Mesenchymal stem cell (in vitro differentiated cells and primary cell): ENCODE data around the gene C6orf15.

ENCODE experiments used
- DNase-seq: peaks from one replicate; pipeline ENCODE4 v3.0.0-alpha.2; 2013
- H2AFZ ChIP-seq: one replicate; pipeline ENCODE4 v1.6.1; 2013; ENCODE audit warnings: low read depth, mild to moderate bottlenecking, control low read depth, inconsistent platforms, low read length, moderate library complexity
- H2AK5ac ChIP-seq: 2 replicates; pipeline ENCODE4 v1.6.1; 2013; ENCODE audit warnings: low read length, moderate library complexity, mild to moderate bottlenecking, inconsistent platforms; ENCODE audit not compliant: severe bottlenecking
- H2BK120ac ChIP-seq: one replicate; pipeline ENCODE4 v1.6.1; 2013; ENCODE audit warnings: low read depth, mild to moderate bottlenecking, inconsistent platforms, low read length, moderate library complexity
- H2BK12ac ChIP-seq, 2 experiments: one replicate each; pipeline ENCODE4 v1.6.1; 2013; ENCODE audit warnings: inconsistent platforms in 2 of 2, low read length in 2 of 2, mild to moderate bottlenecking in 2 of 2, moderate library complexity in 2 of 2, control low read depth in 1 of 2
- H2BK15ac ChIP-seq: one replicate; pipeline ENCODE4 v1.6.1; 2013; ENCODE audit warnings: mild to moderate bottlenecking, low read depth, inconsistent platforms; ENCODE audit not compliant: poor library complexity, severe bottlenecking
- H2BK5ac ChIP-seq: 2 replicates; pipeline ENCODE4 v1.6.1; 2013; ENCODE audit warnings: low read depth, mild to moderate bottlenecking, low read length, control low read depth, inconsistent platforms; ENCODE audit not compliant: poor library complexity, severe bottlenecking
- H3K14ac ChIP-seq, 2 experiments: one replicate each; pipeline ENCODE4 v1.6.1; 2013; ENCODE audit warnings: inconsistent platforms in 2 of 2, low read length in 2 of 2, control low read depth in 1 of 2, mild to moderate bottlenecking in 1 of 2, moderate library complexity in 1 of 2
- H3K18ac ChIP-seq, 2 experiments: one replicate each; pipeline ENCODE4 v1.6.1; 2013; ENCODE audit warnings: inconsistent platforms in 2 of 2, low read length in 2 of 2, control low read depth in 1 of 2, low read depth in 1 of 2, mild to moderate bottlenecking in 1 of 2
- H3K23ac ChIP-seq, 2 experiments: one replicate each; pipeline ENCODE4 v1.6.1; 2013; ENCODE audit warnings: inconsistent platforms in 2 of 2, low read length in 2 of 2, mild to moderate bottlenecking in 2 of 2, moderate library complexity in 2 of 2, control low read depth in 1 of 2
- H3K27ac ChIP-seq: 2 replicates; pipeline ENCODE4 v1.5.1; 2013; ENCODE audit warnings: mild to moderate bottlenecking, moderate library complexity, low read length, control low read depth, inconsistent platforms; ENCODE audit not compliant: poor library complexity, severe bottlenecking
- H3K27me3 ChIP-seq, 2 experiments: 2 replicates each; pipeline versions ENCODE4 v1.6.1 to v1.7.0; 2013; ENCODE audit warnings: low read length in 2 of 2, mild to moderate bottlenecking in 2 of 2, moderate library complexity in 2 of 2, control low read depth in 1 of 2, inconsistent platforms in 1 of 2; ENCODE audit not compliant: control insufficient read depth in 1 of 2, insufficient read depth in 1 of 2
- H3K36me3 ChIP-seq, 2 experiments: 2 replicates each; pipeline versions ENCODE4 v1.6.1 to v1.7.0; 2013; ENCODE audit warnings: low read length in 2 of 2, control low read depth in 1 of 2, inconsistent platforms in 1 of 2, low read depth in 1 of 2, mild to moderate bottlenecking in 1 of 2; ENCODE audit not compliant: insufficient read depth in 2 of 2, control insufficient read depth in 1 of 2
- H3K4ac ChIP-seq, 2 experiments: one replicate each; pipeline ENCODE4 v1.6.1; 2013; ENCODE audit warnings: inconsistent platforms in 2 of 2, low read length in 2 of 2, mild to moderate bottlenecking in 2 of 2, moderate library complexity in 2 of 2, control low read depth in 1 of 2, low read depth in 1 of 2
- H3K4me1 ChIP-seq: 2 replicates; pipeline ENCODE4 v1.6.1; 2013; ENCODE audit warnings: low read depth, low read length, control low read depth; ENCODE audit not compliant: control insufficient read depth, insufficient read depth
- H3K4me2 ChIP-seq: 2 replicates; pipeline ENCODE4 v1.6.1; 2013; ENCODE audit warnings: low read length, mild to moderate bottlenecking, inconsistent platforms; ENCODE audit not compliant: poor library complexity, severe bottlenecking
- H3K4me3 ChIP-seq, 2 experiments: 2 replicates each; pipeline versions ENCODE4 v1.5.1 to v1.7.0; 2013; ENCODE audit warnings: low read length in 2 of 2, mild to moderate bottlenecking in 2 of 2, control low read depth in 1 of 2, low read depth in 1 of 2; ENCODE audit not compliant: insufficient read depth in 1 of 2
- H3K79me1 ChIP-seq: replicated peaks from 2 replicates; pipeline ENCODE4 v1.6.1; 2013; ENCODE audit warnings: mild to moderate bottlenecking, control low read depth, low read length, inconsistent platforms; ENCODE audit not compliant: poor library complexity, severe bottlenecking
- H3K9ac ChIP-seq: 2 replicates; pipeline ENCODE4 v1.7.0; 2013; ENCODE audit warnings: mild to moderate bottlenecking, low read length, moderate library complexity
- H3K9me3 ChIP-seq: 2 replicates; pipeline ENCODE4 v1.7.0; 2013; ENCODE audit warnings: mild to moderate bottlenecking, low read length; ENCODE audit not compliant: control insufficient read depth
- H4K8ac ChIP-seq: one replicate; pipeline ENCODE4 v1.6.1; 2013; ENCODE audit warnings: inconsistent platforms, mild to moderate bottlenecking, low read length, moderate library complexity
- H4K91ac ChIP-seq: one replicate; pipeline ENCODE4 v1.6.1; 2013; ENCODE audit warnings: mild to moderate bottlenecking, low read length, inconsistent platforms
- WGBS: methylation state at CpG from one replicate; pipeline ENCODE4 v1.1.7; 2013; ENCODE audit warnings: mixed read lengths; 5-methylcytosine and 5-hydroxymethylcytosine counted together

The C6orf15 gene

GRCh38 chr6:31087494-31088089, 24.8 kb downstream of the C6orf15 start:
- Histone ChIP-seq H3K23ac (no peak overlapping the region), H2BK5ac (no peak overlapping the region), H3K14ac (no peak overlapping the region), H2BK15ac (no peak overlapping the region), H4K91ac (no peak overlapping the region), H3K79me1 (no peaks in the 10 kb centered on the region), H3K27me3 (no peaks in the 10 kb centered on the region), H3K4me1 (no peaks in the 10 kb centered on the region), H2AK5ac (no peak overlapping the region), H4K8ac (no peak overlapping the region), H3K4ac (no peak overlapping the region), H2BK120ac (no peak overlapping the region), H3K9me3 (no peaks in the 10 kb centered on the region), H3K27ac (no peak overlapping the region), H3K4me2 (no peak overlapping the region), H3K18ac (no peak overlapping the region), H2AFZ (no peak overlapping the region), H3K9ac (peak overlapping the region; percentile 83), H3K4me3 (peak overlapping the region in 1 of 2 experiments; percentile 48), H2BK12ac (no peak overlapping the region), H3K36me3 (no peaks in the 10 kb centered on the region)
- 0% methylated on average over 3 of the region's 14 CpGs for WGBS
- DNase-seq, result peak; percentile 83

GRCh38 chr6:31086788-31087440, 25.5 kb downstream of the C6orf15 start:
- peak; percentile 80 for DNase-seq
- H3K4me3 ChIP-seq, result peak overlapping the region in 1 of 2 experiments; percentile 48
- H3K36me3 ChIP-seq, result no peaks in the 10 kb centered on the region
- no peak overlapping the region for H2BK15ac ChIP-seq
- H3K4me2 ChIP-seq, result peak overlapping the region; percentile 28
- no peak overlapping the region for H2AK5ac ChIP-seq
- no peak overlapping the region for H3K4ac ChIP-seq
- no peak overlapping the region for H2BK120ac ChIP-seq
- H3K4me1 ChIP-seq, result no peaks in the 10 kb centered on the region
- H4K8ac ChIP-seq, result no peak overlapping the region
- WGBS, result 0% methylated on average over 1 of the region's 7 CpGs
- no peak overlapping the region for H2BK5ac ChIP-seq
- no peak overlapping the region for H3K14ac ChIP-seq
- peak overlapping the region; percentile 83 for H3K9ac ChIP-seq
- H3K27me3 ChIP-seq, result no peaks in the 10 kb centered on the region
- H4K91ac ChIP-seq, result no peak overlapping the region
- H3K27ac ChIP-seq, result peak overlapping the region; percentile 31
- H3K23ac ChIP-seq, result no peak overlapping the region
- H2AFZ ChIP-seq, result no peak overlapping the region
- H3K18ac ChIP-seq, result no peak overlapping the region
- no peaks in the 10 kb centered on the region for H3K79me1 ChIP-seq
- H2BK12ac ChIP-seq, result no peak overlapping the region
- no peaks in the 10 kb centered on the region for H3K9me3 ChIP-seq

- Histone ChIP-seq H2BK5ac (no peak overlapping the region), H2AFZ (no peak overlapping the region), H3K9me3 (no peaks in the 10 kb centered on the region), H2BK12ac (peak overlapping the region in 1 of 2 experiments; percentile 54), H3K27me3 (no peaks in the 10 kb centered on the region), H3K4me1 (peaks cover 3% of the 10 kb centered on the region), H2BK15ac (no peak overlapping the region), H4K91ac (no peak overlapping the region), H3K27ac (no peak overlapping the region), H3K79me1 (no peaks in the 10 kb centered on the region), H3K23ac (no peak overlapping the region), H3K4me3 (no peak overlapping the region), H3K4me2 (no peak overlapping the region), H4K8ac (no peak overlapping the region), H3K14ac (no peak overlapping the region), H2BK120ac (no peak overlapping the region), H3K18ac (peak overlapping the region in 1 of 2 experiments; percentile 8), H3K36me3 (no peaks in the 10 kb centered on the region), H3K4ac (no peak overlapping the region), H3K9ac (peak overlapping the region; percentile 1), H2AK5ac (no peak overlapping the region)
- DNase-seq, result peak; percentile 77
- WGBS, result 31% methylated on average over 7 of the region's 8 CpGs
These were observed 28.5 kb downstream of the C6orf15 start for GRCh38 chr6:31083742-31084354.

GRCh38 chr6:31081872-31082271, 30.5 kb downstream of the C6orf15 start:
- no peak overlapping the region for H2BK12ac ChIP-seq
- no peak overlapping the region for H4K8ac ChIP-seq
- no peak overlapping the region for H3K4me3 ChIP-seq
- H3K79me1 ChIP-seq, result no peaks in the 10 kb centered on the region
- H3K23ac ChIP-seq, result no peak overlapping the region
- no peak overlapping the region for H4K91ac ChIP-seq
- DNase-seq, result no peak
- peak overlapping the region in 1 of 2 experiments; percentile 9 for H3K14ac ChIP-seq
- H3K4me1 ChIP-seq, result peaks cover 3% of the 10 kb centered on the region
- H2AFZ ChIP-seq, result no peak overlapping the region
- H2AK5ac ChIP-seq, result no peak overlapping the region
- H3K9ac ChIP-seq, result no peak overlapping the region
- 92% methylated on average over 6 of the region's 6 CpGs for WGBS
- H3K27me3 ChIP-seq, result no peaks in the 10 kb centered on the region
- no peak overlapping the region for H2BK5ac ChIP-seq
- no peak overlapping the region for H3K18ac ChIP-seq
- no peaks in the 10 kb centered on the region for H3K9me3 ChIP-seq
- no peak overlapping the region for H3K4me2 ChIP-seq
- H3K36me3 ChIP-seq, result no peaks in the 10 kb centered on the region
- H3K4ac ChIP-seq, result no peak overlapping the region
- no peak overlapping the region for H2BK120ac ChIP-seq
- H3K27ac ChIP-seq, result no peak overlapping the region
- H2BK15ac ChIP-seq, result no peak overlapping the region
